NCI-H146 treated with DMSO at 0.1 percent for 48 hours (cell line): ENCODE results near the gene FOXC2.
A peak's percentile ranks its signal among the peaks of the same experiment; 100 is the strongest.

Source experiments
- DNase-seq: peaks from one replicate; lab custom pipeline; 2025; ENCODE audit not compliant: unreplicated experiment; lab: John Stamatoyannopoulos, UW

FOXC2 gene

DNA sequence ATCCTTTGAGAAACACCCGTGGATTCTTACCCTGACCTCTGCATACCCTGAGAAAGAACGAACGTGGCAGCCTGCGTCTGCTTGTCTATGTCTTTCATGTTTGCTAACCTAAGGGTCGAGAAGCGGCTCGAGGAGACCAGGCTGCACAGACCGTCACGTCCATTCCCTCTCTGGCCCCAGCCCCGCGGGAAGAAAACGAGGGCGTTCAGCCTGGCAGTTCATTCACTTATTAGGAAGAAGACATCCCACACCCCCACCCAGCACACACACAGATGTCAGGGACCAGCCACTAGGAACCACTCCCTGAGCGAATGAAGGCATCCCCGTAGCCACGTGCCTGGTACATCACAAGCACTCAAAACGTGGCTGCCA is 10.9 kb upstream of the FOXC2 start:
- DNase-seq, result no peak

DNA sequence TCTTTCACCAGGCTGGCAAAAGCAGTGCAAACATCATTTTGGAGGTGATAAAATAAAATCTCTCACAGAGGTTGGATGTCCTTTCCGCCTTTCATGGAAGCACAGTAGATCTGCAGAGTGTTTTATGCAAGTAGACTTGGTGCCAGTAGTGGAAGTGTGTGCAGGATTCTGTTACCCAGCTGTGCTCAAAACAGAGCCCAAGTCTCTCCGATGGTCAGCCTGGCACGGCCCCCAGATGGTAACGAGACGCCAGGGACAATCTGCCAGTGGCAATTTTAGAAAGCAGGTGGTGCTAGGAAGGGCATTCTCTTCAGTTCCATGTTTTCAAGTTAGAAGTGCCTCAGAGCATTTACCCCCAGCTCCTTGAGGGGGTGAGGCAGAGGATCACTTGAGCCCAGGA is 10.1 kb upstream of the FOXC2 start:
- no peak for DNase-seq

DNA sequence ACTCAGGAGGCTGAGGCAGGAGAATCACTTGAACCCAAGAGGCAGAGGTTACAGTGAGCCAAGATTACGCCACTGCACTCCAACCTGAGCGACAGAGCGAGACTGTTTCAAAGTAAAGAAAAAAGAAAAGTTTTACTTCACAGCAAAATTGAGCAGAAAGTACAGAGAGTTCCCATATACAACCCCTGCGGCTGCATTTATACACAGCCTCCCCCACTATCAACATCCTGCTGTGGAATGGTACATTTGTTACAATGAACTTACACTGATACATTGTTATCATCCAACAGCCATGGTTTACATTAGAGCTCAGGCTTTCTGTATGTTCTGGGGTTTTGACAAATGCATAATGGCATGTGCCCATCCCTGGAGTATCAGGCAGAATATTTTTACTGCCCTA is 9.0 kb upstream of the FOXC2 start:
- DNase-seq, result no peak

DNA sequence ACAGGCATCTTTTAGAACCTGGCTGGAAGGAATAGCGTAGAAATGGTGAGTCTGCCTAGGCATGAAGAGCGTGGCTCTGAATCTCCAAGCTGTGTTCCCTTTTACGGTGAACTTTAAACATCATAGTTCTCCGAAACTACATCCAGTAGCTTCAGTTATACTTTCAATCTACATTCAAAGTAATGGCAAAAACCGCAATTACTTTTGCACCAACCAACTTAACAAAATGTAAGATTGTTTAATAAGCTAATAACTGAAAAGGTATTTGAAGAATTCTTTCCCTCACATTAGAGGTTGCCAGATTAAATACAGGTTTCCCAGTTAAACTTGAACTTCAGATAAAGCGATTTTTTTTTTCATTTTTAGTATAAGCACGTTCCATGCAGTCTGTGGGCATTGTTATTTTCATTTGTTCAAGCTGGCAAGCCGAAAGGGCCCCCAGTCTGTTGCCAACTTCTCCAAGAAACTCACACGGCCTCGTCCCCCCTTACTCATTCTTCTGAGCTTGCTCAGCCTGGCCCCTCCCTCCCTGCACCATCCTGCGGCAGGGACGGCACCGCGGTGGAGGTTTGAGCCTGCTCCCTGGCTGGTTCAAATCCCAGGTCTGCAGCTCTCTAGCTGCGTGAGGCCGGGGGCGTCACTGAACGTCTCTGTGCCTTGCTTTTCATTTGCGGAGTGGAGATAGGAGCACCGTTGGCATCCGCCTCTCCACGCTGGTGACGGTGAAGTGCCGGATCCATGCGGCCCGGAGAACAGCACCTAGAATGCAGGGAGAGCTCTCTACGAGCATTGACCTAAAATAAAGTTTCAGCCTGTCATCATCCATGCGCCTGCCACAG is 8.1 kb upstream of the FOXC2 start:
- no peak for DNase-seq

DNA sequence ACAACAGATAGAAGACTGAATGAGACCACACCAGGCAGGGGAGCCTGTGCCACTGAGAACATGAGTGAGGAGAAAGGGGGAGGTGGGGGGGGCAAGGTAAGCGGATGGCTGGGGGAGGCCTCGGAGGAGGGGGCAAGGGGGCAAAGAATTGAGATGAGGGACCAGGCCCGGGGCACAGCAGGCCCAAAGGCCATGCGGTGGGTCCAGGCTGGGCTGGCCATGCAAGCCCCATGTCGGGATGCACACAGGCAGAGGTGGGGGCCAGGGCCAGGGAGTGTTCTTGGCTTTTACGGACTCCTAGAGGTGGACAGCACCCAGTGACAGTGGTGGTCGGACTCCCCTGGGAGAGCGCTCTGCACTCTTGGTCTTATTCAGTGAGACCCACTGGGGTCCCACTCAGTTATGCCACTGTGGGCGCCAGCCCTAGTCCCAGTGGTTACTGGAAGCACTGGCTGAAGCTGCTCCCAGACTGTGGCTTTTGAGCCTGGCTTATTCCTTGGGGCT is 6.8 kb upstream of the FOXC2 start:
- DNase-seq, result no peak

DNA sequence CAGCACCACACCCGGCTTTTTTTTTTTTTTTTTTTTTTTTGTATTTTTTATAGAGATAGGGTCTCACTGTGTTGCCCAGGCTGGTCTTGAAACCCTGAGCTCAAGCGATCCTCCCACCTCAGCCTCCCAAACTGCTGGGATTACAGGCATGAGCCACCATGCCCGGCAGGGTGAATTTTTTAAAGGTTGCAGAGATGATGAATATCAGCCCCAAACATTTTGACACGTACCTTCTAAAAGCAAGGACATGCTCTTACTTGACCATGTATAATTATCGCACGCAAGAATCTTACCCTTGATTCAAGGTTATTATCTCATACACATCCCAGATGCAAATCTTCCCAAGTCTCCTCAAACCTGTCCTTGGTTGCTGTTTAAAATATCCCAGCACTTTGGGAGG is 4.3 kb upstream of the FOXC2 start:
- DNase-seq, result no peak

DNA sequence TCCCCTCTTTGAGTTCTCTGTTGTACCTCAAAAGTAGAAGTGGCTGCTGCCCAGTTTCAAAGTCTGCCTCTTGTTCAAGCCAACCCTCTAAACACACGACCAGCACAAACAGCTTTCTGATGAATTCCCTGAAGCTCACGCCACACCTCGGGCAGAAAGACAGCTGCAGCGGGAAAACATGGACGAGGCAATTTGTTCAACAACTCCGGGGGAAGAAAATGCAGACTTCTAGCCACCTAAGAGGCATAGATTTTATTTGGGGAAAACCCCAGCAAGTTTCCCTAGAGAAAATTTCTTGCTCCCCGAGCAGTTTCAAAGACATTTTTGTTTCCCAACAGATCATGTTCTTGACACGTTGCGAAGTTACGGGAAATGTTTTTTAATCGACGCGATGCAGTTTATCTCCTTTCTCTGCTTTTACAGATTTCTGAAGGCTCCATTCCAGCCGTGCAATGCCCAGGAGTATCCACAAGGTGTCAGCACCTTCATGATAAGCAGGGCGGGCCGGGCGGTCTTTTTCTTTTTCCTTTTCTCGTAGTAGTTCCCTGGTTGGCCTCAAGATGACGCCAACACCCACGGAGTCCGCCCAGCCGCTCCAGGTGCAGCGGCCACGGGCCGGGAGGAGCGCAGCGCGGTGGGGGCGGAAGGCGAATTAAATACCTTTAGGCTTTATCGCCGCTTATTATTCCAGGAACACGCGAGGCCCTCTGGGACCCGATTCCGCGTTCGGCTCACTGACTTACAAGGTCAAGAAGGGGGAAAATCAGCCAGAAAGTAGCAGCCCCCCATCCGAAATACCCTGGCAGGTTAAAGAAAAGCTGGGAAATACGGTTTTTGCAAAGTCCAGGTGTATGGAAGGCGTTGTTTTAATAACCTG is 2.9 kb upstream of the FOXC2 start:
- DNase-seq, result peak; percentile 53

DNA sequence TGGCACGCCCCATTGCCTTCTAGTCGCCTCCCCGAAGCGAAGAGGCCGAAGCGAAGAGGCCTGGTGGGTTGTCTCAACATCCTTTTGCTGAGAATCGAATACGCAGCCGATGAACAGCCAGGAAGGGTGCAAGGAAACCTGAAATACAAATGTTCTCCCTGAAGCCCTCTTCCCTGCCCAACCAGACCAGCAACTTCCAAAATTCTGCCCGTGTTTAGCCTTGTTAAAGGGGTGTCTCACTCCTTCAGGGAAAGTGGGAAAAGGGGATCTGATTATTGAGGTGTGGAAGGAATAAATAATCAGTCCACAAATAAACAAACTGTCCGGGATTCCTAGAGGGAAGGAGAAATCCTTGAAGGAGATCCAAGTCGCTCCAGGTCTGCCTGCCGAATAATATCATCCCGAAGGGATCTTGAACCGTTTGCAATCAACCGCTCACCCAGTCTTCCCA is 1.4 kb upstream of the FOXC2 start:
- DNase-seq, result no peak

DNA sequence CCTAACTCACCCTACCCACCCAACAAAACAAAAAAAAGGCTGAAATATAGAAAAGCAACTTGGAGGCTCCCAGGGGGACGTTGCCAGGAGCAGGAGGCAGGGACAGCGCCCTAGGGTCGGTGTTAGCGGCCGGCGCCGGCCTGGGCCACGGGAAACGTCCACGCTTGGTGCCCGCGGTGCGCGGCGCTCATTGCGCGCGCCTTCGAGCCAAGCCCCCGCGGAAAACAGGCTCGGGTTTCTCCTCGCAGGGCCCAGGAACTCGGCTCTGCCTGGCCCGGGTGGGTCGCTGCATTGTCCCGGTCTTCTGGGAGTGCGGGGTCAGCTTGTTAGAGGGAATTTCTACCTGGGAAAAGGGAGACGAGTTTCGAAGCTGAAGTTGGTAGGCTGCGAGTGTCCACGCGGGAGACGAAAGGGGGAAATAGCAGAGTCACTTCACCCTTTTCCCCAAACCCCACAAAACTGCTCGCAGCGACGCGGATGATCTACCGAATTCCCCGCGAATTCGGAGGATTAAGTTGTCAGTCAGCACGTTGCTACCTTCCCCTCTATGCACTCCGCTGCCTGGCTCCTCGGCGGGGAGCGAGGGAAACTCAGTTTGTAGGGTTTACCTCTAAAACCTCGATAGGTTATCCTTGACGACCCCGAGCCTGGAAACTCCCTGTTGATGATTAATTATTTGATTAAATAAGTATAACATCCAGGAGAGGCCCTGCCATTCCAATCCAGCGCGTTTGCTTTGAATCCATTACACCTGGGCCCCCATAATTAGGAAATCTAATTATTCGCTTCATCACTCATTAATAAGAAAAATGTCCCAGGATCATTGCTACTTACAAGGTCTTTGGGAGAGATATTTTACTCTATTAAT is 751 bp upstream of the FOXC2 start:
- no peak for DNase-seq

DNA sequence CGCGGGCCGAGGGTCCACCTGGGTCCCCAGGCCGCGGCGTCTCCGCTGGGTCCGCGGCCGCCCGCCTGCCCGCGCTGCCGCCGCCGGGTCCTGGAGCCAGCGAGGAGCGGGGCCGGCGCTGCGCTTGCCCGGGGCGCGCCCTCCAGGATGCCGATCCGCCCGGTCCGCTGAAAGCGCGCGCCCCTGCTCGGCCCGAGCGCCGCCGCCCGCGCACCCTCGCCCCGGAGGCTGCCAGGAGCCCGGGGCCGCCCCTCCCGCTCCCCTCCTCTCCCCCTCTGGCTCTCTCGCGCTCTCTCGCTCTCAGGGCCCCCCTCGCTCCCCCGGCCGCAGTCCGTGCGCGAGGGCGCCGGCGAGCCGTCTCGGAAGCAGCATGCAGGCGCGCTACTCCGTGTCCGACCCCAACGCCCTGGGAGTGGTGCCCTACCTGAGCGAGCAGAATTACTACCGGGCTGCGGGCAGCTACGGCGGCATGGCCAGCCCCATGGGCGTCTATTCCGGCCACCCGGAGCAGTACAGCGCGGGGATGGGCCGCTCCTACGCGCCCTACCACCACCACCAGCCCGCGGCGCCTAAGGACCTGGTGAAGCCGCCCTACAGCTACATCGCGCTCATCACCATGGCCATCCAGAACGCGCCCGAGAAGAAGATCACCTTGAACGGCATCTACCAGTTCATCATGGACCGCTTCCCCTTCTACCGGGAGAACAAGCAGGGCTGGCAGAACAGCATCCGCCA is 504 bp downstream of the FOXC2 start:
- DNase-seq, result no peak

DNA sequence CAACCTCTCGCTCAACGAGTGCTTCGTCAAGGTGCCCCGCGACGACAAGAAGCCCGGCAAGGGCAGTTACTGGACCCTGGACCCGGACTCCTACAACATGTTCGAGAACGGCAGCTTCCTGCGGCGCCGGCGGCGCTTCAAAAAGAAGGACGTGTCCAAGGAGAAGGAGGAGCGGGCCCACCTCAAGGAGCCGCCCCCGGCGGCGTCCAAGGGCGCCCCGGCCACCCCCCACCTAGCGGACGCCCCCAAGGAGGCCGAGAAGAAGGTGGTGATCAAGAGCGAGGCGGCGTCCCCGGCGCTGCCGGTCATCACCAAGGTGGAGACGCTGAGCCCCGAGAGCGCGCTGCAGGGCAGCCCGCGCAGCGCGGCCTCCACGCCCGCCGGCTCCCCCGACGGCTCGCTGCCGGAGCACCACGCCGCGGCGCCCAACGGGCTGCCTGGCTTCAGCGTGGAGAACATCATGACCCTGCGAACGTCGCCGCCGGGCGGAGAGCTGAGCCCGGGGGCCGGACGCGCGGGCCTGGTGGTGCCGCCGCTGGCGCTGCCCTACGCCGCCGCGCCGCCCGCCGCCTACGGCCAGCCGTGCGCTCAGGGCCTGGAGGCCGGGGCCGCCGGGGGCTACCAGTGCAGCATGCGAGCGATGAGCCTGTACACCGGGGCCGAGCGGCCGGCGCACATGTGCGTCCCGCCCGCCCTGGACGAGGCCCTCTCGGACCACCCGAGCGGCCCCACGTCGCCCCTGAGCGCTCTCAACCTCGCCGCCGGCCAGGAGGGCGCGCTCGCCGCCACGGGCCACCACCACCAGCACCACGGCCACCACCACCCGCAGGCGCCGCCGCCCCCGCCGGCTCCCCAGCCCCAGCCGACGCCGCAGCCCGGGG is 1.3 kb downstream of the FOXC2 start:
- no peak for DNase-seq

DNA sequence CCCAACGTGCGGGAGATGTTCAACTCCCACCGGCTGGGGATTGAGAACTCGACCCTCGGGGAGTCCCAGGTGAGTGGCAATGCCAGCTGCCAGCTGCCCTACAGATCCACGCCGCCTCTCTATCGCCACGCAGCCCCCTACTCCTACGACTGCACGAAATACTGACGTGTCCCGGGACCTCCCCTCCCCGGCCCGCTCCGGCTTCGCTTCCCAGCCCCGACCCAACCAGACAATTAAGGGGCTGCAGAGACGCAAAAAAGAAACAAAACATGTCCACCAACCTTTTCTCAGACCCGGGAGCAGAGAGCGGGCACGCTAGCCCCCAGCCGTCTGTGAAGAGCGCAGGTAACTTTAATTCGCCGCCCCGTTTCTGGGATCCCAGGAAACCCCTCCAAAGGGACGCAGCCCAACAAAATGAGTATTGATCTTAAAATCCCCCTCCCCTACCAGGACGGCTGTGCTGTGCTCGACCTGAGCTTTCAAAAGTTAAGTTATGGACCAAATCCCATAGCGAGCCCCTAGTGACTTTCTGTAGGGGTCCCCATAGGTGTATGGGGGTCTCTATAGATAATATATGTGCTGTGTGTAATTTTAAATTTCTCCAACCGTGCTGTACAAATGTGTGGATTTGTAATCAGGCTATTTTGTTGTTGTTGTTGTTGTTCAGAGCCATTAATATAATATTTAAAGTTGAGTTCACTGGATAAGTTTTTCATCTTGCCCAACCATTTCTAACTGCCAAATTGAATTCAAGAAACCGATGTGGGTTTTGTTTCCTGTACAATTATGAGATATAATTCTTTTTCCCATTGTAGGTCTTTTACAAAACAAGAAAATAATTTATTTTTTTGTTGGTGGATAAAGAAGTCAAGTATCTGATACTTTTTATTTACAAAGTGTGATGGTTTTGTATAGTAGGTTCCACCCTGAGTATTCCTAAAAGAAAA is 2.3 kb downstream of the FOXC2 start:
- DNase-seq, result no peak

DNA sequence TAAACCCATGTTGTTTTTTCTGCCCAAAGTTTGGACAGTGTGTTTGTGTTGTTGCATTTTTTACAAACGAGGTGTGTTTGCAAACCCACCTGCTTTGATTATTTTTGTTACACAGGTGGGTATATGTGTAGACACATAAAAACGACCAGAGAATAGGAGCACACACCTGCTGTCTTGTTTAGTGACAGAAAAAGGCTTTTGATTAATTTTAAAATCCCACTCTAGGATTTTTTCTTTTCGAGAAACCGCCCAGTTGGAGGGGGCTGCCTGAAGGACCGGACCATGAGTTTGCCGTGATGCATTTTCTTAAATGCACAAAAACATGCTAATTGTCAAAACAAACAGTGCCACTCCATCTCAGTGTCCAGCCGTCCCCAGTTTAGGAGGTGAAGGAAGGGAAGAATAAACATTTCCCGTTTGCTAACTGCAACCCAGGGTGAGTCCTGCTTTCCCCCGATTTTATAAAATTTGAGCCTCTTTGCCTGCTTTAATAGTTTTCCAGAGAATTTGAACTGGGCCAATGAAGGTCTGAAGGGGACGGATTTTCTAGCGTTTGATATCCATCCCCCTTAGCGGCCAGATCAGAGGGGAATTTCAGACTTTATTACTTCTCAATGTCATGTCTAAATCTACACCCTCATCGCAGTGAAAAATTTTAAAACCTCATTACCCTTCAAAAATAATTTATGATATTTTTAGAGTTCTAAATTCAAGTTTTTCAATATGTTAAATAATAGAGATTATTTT is 3.2 kb downstream of the FOXC2 start:
- DNase-seq, result no peak

DNA sequence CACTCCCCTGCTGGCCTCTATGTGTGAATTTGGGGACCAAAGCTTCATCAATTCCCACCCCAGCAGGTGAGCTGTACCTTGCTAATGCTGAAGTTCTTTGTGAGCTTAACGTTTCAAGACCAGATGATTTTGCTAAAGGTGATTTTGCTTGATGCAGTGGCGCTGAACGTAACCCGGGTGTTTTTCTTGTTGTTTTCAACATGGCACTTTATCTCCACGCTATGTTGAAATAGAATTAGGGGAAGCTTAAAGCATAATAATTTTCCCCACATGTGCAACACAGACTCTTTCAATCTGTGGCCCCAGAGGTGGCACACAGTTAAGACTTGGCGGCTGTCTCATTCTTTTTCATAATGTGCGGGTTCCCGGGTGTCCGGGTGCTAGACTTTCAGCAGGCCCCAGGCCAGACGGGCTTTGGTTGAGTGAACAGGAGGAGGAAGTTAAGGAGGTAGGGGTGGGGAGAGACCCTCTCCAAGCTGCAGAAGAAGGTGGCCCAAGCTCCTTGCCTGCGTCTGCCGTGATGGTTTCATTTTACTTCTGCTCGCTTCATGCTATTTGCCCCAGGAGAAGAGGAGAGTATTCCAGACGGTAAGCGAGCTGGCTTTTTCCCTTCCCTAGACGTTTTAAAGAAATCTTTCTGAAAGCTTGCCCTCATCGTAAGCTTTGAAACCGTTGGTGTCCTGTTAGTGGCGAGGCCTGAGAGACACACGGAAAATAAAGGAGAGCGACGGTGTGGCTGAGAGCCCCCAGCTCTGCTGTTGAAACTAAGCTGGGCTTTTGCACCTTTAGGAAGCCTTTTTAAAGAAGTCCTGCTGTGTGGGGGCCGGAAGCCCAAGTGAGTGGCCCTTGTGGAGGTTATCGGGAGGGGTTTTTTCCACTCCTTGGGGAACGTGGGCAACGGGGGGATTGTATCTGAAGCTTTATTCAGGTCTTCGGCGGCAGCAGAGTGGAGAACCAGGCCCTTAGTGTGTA is 4.2 kb downstream of the FOXC2 start:
- no peak for DNase-seq

DNA sequence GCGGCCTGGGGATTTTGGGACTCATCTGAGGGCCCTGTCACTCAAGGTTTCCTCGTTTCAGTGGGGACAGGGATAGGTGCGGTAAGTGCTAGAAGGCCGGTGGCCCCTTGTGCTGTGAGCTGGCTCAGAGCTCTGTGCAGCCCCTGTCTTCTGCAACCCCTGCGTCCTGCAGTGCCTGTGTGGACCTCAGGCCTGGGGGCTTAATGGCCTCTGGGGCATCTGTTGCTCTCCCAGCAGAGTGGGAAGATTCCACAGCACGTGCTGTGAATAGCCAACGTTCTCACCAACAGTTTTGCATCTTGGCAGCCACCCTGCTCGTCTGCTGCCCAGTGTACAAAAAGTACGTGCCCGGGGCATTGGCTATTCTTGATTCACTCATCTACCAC is 4.9 kb downstream of the FOXC2 start:
- DNase-seq, result no peak

DNA sequence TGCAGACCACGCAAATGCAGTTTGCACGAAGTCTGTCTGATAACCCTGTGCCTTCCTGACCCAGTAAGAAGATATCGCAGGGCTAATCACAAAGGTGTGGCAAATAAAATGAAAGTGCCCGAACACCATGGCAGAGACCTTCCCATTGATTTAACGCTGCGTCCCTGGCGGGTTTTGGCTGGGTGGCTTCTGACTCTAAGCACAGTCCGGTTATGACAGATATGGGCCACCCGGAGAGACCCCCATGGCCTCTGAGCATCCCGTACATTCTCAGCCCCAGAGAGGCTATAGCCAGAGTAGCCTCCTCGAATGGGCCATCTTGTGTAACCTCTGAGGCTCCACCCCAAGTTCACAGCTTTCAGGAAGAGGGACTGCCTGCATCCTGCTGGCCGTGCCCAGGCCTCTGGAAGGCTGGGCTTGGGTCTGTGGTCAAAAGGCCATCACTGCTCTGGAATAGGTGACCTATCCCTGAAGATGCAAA is 5.5 kb downstream of the FOXC2 start:
- no peak for DNase-seq
